Erythroblast (primary cell): ENCODE results near the gene CRIP1.

Experiments used
- GATA1 ChIP-seq: IDR thresholded peaks from 2 replicates; pipeline ENCODE4 v1.6.1; 2011; ENCODE audit warnings: low read depth, mild to moderate bottlenecking, control low read depth, low read length, moderate library complexity
- POLR2A ChIP-seq: IDR thresholded peaks from 2 replicates; pipeline ENCODE4 v1.6.1; 2011; ENCODE audit warnings: mild to moderate bottlenecking, low read length

- no peak for TF ChIP-seq POLR2A
- no peak for TF ChIP-seq GATA1
Observed at GRCh38 chr14:105455086-105455640, 31.5 kb upstream of the CRIP1 start.
